T follicular helper cell (primary cell): Measurements from ENCODE around the gene LRRC4B.
"Not testable (repeated sequence)": the region's sequence is repeated elsewhere in the genome, so short reads cannot be mapped to it uniquely, and the experiment has no call there.

Source experiments
- DNase-seq: peaks from one replicate; pipeline ENCODE4 v3.0.0-alpha.2; 2020; ENCODE audit warnings: low read depth
- total RNA-seq, 2 experiments: gene quantifications; one replicate each; lab custom pipeline; 2026; lab: John Stamatoyannopoulos, UW

LRRC4B gene
- 0.04 to 0.12 reads per million in 2 experiments for total RNA-seq

- no peak for DNase-seq
Measured at GRCh38 chr19:50567882-50568727, at the start of gene LRRC4B. LRRC4B (minus strand) TSS chr19:50568435; CDS start chr19:50548838, 19,597 bp downstream.

GRCh38 chr19:50612504-50613404 is 44.5 kb upstream of the LRRC4B start:
- not testable (repeated sequence) for DNase-seq

- DNase-seq: peak; percentile 58
Measured at GRCh38 chr19:50607874-50608785, 39.9 kb upstream of the LRRC4B start.

- DNase-seq: no peak
Measured at GRCh38 chr19:50607388-50607787, 39.2 kb upstream of the LRRC4B start.

GRCh38 chr19:50606059-50606836 is 38.0 kb upstream of the LRRC4B start:
- not testable (repeated sequence) for DNase-seq

GRCh38 chr19:50604264-50605073 is 36.2 kb upstream of the LRRC4B start:
- not testable (repeated sequence) for DNase-seq

GRCh38 chr19:50602935-50603334 is 34.7 kb upstream of the LRRC4B start:
- no peak for DNase-seq

- DNase-seq: no peak
Measured at GRCh38 chr19:50602496-50602895, 34.3 kb upstream of the LRRC4B start.

- DNase-seq: no peak
Measured at GRCh38 chr19:50602089-50602422, 33.8 kb upstream of the LRRC4B start.

- DNase-seq: no peak
Measured at GRCh38 chr19:50601407-50602088, 33.3 kb upstream of the LRRC4B start.

- DNase-seq: no peak
Measured at GRCh38 chr19:50599427-50599826, 31.2 kb upstream of the LRRC4B start.

GRCh38 chr19:50590191-50590590 is 22.0 kb upstream of the LRRC4B start:
- no peak for DNase-seq

GRCh38 chr19:50581795-50582660 is 13.8 kb upstream of the LRRC4B start:
- DNase-seq: not testable (repeated sequence)

GRCh38 chr19:50580970-50581634 is 12.9 kb upstream of the LRRC4B start:
- no peak for DNase-seq

- no peak for DNase-seq
Measured at GRCh38 chr19:50580240-50580639, 12.0 kb upstream of the LRRC4B start.

- DNase-seq: not testable (repeated sequence)
Measured at GRCh38 chr19:50576769-50577168, 8.5 kb upstream of the LRRC4B start.

GRCh38 chr19:50573741-50574461 is 5.7 kb upstream of the LRRC4B start:
- DNase-seq: no peak
